SK-N-MC (cell line): ENCODE data around the gene UBE2J1.

Experiments
- EZH2 ChIP-seq: fragments of 200-600 bp; sonication (generic); IDR thresholded peaks from one replicate; pipeline ENCODE4 v1.6.1; 2017; ENCODE audit warnings: antibody characterized with exemption
- FOXP2 ChIP-seq: optimal IDR thresholded peaks from 2 replicates; pipeline ENCODE3; 2011; ENCODE audit warnings: mild to moderate bottlenecking, moderate library complexity; ENCODE audit not compliant: insufficient read depth; ENCODE audit errors: extremely low read length, control extremely low read depth
- POLR2AphosphoS5 ChIP-seq: IDR thresholded peaks from 2 replicates; pipeline ENCODE4 v1.6.1; 2012; ENCODE audit warnings: mild to moderate bottlenecking, low read depth, low read length, borderline replicate concordance

GRCh38 chr6:89356642-89357170 lies 4.2 kb upstream of the UBE2J1 start:
- no peak for TF ChIP-seq EZH2
- TF ChIP-seq POLR2AphosphoS5: no peak
- TF ChIP-seq FOXP2: no peak
